ENCODE measurements around the gene SGPP2. TPM values are rescaled to one million over a fixed set of nuclear protein-coding genes. Genes with fewer than 3 reads are reported as not detected.

SGPP2 gene
- total RNA-seq, 4 donors from 2014 or later, result 33.6 to 66.0 (median 49.4) TPM

DNA sequence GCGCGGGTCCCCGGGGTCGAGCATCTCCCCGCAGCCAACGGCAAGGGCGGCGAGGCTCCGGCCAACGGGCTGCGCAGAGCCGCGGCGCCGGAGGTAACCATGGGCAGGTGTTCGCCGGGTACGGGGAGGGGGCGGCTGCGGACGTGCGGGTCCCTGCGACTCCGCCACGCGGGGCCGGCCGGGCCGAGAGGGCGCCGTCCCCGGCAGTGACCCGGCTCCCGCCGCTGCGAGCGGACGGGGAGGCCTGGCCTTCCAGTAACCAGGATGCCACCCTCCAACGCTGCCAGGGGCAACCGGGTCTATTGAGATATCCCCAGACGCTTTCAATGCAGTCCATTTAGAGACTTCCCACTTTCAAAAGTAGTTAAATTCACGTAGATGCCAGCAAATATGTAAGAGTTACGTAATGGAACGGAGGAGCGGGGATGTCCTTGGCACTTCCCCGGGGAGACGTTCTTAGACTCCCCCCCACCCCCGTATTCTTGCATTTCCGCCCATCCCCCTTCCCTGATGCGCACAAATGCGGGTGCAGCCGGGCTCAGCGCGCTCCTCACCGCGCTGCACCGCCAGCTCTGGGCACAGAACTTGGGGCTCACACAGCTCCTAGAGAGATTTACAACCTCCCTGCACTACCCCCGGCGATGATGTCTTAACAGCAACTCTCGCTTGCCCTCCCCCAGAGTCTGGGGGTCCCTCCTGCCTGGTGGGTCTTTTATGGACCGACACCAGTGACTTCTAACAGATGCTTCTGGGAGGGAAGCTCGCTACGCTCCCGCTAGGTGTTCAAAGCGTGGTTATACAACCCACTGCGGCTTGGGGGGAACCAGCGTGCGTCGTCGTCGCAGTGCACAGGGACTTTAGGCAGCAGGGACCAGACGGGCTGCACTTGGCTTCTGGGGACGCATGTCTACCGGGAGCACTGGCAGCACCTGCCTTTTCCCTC lies 657 bp downstream of the SGPP2 start:
- Histone ChIP-seq H3K27me3 (peaks cover 0 to 47% (median 2%) of the 10 kb centered on the region in 4 donors), H3K4me1 (peaks cover 7 to 62% (median 18%) of the 10 kb centered on the region in 3 donors), H3K9me3 (no peaks in the 10 kb centered on the region), H3K27ac (peak overlapping the region; percentile 80 to 95 (median 88)), H3K36me3 (no peaks in the 10 kb centered on the region), H3K4me3 (peak overlapping the region; percentile 62 to 97 (median 76))
- DNase-seq, result no peak
- no peak for TF ChIP-seq CTCF (IDR thresholded peaks at IDR 0.05)
- TF ChIP-seq POLR2A (IDR thresholded peaks at IDR 0.05), result no peak
- intact Hi-C loops (cut with DNase I), result loop anchor here (5.0 kb wide), 1 partner anchor 103 kb away; a partner anchor contains a TSS
- WGBS, 2 donors, result 1 to 24% methylated on average over 22 to 29 of the region's 74 CpGs

- intact Hi-C loops (cut with DNase I), result no loop called here
- no peaks in the 10 kb centered on the region for H3K9me3 ChIP-seq
- H3K36me3 ChIP-seq, result no peaks in the 10 kb centered on the region
- no peak for DNase-seq
- peak overlapping the region in 1 of 4 donors; percentile 32 for H3K4me3 ChIP-seq
- WGBS, 2 donors, result 16 to 47% methylated on average over 3 of the region's 3 CpGs
- peaks cover 0 to 32% (median 2%) of the 10 kb centered on the region in 4 donors for H3K27me3 ChIP-seq
- H3K27ac ChIP-seq, result peak overlapping the region; percentile 80 to 95 (median 88)
- peaks cover 16 to 77% (median 18%) of the 10 kb centered on the region in 3 donors for H3K4me1 ChIP-seq
- TF ChIP-seq CTCF (IDR thresholded peaks at IDR 0.05) (no peak), POLR2A (IDR thresholded peaks at IDR 0.05) (no peak)
These were observed 3.4 kb downstream of the SGPP2 start for GRCh38 chr2:222427646-222428301.

- Histone ChIP-seq H3K4me3 (no peak overlapping the region), H3K9me3 (no peaks in the 10 kb centered on the region), H3K4me1 (peaks cover 2 to 78% (median 14%) of the 10 kb centered on the region in 3 donors), H3K27me3 (peaks cover 0 to 9% (median 1%) of the 10 kb centered on the region in 4 donors), H3K27ac (no peak overlapping the region), H3K36me3 (no peaks in the 10 kb centered on the region)
- no peak for DNase-seq
- no peak for TF ChIP-seq POLR2A (IDR thresholded peaks at IDR 0.05)
- TF ChIP-seq CTCF (IDR thresholded peaks at IDR 0.05), result no peak
- 80 to 86% methylated on average over 3 of the region's 3 CpGs for WGBS, 2 donors
- intact Hi-C loops (cut with DNase I), result no loop called here
These were observed 5.7 kb downstream of the SGPP2 start for GRCh38 chr2:222430071-222430470.

- Histone ChIP-seq H3K27ac (no peak overlapping the region), H3K36me3 (no peaks in the 10 kb centered on the region), H3K4me3 (no peak overlapping the region), H3K27me3 (peaks cover 0 to 3% (median 0%) of the 10 kb centered on the region in 4 donors), H3K4me1 (peaks cover 0 to 76% (median 14%) of the 10 kb centered on the region in 3 donors), H3K9me3 (no peaks in the 10 kb centered on the region)
- no peak for TF ChIP-seq CTCF (IDR thresholded peaks at IDR 0.05)
- no peak for TF ChIP-seq POLR2A (IDR thresholded peaks at IDR 0.05)
- DNase-seq, result no peak
- intact Hi-C loops (cut with DNase I), result no loop called here
These were observed 6.3 kb downstream of the SGPP2 start for GRCh38 chr2:222430681-222431080.

GRCh38 chr2:222431869-222432268 lies 7.5 kb downstream of the SGPP2 start:
- intact Hi-C loops (cut with DNase I), result no loop called here
- Histone ChIP-seq H3K9me3 (no peaks in the 10 kb centered on the region), H3K27ac (peak overlapping the region in 1 of 4 donors; percentile 9), H3K4me3 (no peak overlapping the region), H3K36me3 (no peaks in the 10 kb centered on the region), H3K4me1 (peaks cover 0 to 66% (median 14%) of the 10 kb centered on the region in 3 donors), H3K27me3 (no peaks in the 10 kb centered on the region)
- DNase-seq, result no peak
- TF ChIP-seq CTCF (IDR thresholded peaks at IDR 0.05) (no peak), POLR2A (IDR thresholded peaks at IDR 0.05) (no peak)
- 41 to 49% methylated on average over 3 of the region's 3 CpGs for WGBS, 2 donors
